Measurements from ENCODE around the gene GPM6B.

GRCh38 chrX:13759152-13759718 is 57.7 kb downstream of the GPM6B start:
- TF ChIP-seq MYC (IDR thresholded peaks at IDR 0.05; ENCODE audit: low read depth, low read length) (no peak), MAX (IDR thresholded peaks at IDR 0.05; ENCODE audit: low read depth, low read length) (no peak), CTCF (IDR thresholded peaks at IDR 0.05; ENCODE audit: low read depth, low read length) (no peak)

Data from NB4 (cell line).